ENCODE measurements around the gene RPL19. TPM values are rescaled to one million over a fixed set of nuclear protein-coding genes. Genes with fewer than 3 reads are reported as not detected.

RPL19 gene
- total RNA-seq, 2 experiments from 2014 or later, result 3,075 to 3,102 TPM

DNA sequence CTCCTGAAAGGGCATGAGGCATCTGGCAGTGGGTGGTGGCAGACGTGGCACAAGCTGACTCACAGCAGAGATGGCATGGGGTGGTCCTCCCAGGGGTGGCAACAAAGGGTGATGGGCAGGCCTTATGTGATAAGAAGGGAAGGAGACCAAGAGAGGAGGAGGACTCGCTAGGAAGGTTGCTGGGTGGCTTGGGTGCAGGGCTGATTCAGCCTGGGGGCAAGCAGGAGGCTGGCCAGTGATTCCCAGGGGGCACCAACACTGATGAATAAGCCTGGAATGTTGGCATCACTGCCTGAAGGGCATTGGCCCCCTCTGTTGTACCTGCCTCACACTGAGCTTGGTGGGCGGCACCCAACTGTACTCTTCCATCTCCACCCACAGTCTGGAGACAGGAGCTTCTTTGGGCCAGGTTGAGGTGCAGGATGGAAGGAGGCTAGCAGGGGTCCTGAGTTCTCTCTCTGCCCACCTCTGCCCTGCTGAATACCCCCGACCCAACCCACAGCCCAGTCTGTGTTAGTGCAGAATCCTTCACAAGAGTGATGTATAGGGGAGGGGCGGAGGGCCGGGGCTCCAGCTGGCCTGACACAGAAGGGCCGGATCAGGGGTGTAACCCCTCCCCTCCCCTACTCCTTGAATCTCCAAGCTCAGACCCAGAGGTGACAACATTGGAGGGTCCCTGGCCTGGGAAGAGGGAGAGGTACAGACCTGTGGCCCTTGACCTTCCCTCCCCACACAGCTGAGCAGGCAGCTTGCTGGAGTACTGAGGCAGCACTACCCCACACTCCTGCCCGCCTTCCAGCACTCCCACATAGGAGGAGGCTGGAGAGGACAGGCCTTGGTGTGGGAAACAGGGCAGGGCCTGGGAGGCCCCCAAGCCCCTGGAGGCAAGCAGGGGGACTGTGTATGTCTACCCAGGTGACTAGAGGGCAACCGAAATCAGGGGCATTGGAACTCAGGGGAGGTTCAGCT lies 23.1 kb downstream of the RPL19 start:
- peaks cover 42% of the 10 kb centered on the region for H3K27me3 Mint-ChIP-seq
- H3K9me3 Mint-ChIP-seq, result no peaks in the 10 kb centered on the region
- no peak for DNase-seq
- peaks cover 9% of the 10 kb centered on the region for H3K4me1 Mint-ChIP-seq
- H3K4me3 Mint-ChIP-seq, result no peak overlapping the region
- no peaks in the 10 kb centered on the region for H3K36me3 Mint-ChIP-seq
- H3K27ac Mint-ChIP-seq, result no peak overlapping the region

DNA sequence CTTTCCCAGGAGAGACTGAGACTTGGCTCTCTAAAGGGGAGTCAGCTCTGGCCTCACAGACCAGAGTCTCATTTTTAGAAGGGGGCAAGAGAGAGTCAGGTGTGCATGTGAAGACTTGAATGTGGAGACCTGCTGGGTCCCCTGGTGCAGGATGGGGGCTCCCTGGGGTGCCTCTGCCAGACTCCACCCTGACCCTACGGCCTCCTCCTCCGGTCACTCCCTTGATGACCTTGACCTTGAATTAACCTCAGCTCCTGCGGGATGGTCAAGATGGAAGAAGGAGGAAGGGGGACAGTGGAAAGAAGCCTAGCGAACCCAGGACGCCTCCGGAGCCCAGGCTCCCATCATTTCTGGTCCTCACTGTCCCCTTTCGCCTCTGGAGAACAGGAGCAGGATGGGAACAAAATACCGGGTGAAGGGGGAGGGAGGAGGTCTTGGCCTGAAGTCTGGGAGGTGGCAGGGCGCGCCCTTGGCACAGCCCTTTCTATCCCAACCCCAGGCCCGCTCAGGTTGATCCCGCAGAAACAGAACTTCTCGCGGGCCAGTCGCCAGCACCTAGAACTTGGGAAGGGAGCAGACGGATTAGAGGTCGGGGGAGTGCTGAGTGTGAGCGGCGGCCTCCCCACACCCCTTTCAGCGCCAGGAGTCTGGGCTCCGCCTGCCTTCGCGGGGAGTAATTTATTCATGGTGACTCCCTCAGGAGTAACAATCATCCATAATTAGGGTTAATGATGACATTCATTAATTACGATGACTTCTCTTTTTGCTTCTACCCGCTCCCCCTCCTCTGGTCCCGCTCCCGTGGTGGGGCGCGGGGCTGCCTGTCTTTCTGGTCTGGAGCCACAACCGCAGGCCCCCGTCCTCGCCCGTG lies 24.1 kb downstream of the RPL19 start:
- Mint-ChIP-seq H3K27ac (no peak overlapping the region), H3K4me3 (no peak overlapping the region)
- DNase-seq, result no peak

DNA sequence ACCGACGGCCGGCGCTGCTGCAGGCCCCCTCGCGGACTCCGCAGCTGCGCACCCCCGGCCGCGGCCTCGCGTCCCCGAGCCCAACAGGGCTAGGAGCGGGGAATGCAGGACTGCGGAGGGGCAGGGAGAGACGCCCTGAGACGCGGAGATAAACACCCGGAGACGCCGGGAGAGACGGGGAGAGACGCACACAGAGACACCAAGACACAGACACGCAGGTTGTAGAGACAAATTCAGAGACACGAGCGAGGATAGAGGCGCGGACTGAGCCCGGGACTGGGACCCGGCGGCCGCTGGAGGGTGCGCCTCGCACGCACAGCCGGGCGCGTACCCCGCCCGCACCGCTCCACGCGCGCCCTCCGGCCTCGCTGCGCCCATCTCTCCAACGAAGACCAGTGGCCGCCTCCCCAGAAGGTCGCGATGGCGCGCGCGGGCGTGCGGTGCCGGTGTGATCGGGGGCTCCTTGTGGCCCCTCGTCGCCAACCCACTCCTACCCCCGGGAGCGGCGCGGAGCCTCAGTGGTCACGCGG lies 24.8 kb downstream of the RPL19 start:
- Mint-ChIP-seq H3K36me3 (no peaks in the 10 kb centered on the region), H3K9me3 (no peaks in the 10 kb centered on the region), H3K4me1 (peaks cover 7% of the 10 kb centered on the region), H3K4me3 (peak overlapping the region; percentile 72), H3K27me3 (peaks cover 45% of the 10 kb centered on the region), H3K27ac (no peak overlapping the region)
- DNase-seq, result no peak

More for the DNA sequence above, 24.1 kb downstream of the RPL19 start:
- H3K4me1 Mint-ChIP-seq, result peaks cover 7% of the 10 kb centered on the region
- no peaks in the 10 kb centered on the region for H3K9me3 Mint-ChIP-seq
- no peaks in the 10 kb centered on the region for H3K36me3 Mint-ChIP-seq
- peaks cover 44% of the 10 kb centered on the region for H3K27me3 Mint-ChIP-seq

DNA sequence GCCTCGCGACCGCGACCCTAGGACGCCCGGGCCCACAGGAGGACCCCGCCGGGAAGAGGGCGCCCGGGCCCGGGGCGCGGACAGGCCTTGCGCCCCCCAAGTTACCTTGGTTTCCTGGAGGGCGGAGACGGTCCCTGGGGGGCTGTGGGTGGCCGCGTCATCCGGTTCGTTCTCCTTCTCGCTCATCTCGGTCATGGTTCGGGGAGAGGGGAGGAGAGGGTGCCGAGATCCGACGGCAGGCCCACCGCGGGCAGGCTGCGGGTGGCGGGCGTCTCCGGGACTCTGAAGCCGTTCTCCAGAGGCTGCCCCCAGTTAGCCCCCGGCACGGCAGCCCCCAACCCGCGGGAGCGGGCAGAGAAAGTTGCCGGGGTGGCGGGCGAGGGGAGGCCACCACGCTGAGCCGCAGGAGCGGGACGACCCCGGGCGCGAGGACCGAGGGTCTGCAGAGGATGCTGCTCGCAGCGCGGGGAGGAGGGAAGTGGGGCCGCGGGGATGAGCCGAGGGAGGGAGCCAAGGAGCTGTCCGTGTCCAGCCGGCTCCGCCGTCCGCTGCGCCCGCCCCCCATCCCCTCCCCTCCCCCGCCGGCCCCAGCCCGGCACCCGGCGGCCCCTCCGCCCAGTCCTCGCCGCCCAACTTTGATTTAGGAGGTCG lies 25.4 kb downstream of the RPL19 start, which contains the start of gene STAC2:
Gene STAC2, minus strand, starts transcription at position 638 of the 651 bp plus-strand sequence. Its CDS starts 443 bp downstream, at position 195.
- Mint-ChIP-seq H3K4me3 (peak within 1 kb of the TSS; percentile 81), H3K9me3 (no peaks in the 10 kb centered on the region), H3K4me1 (peaks cover 7% of the 10 kb centered on the region), H3K36me3 (no peaks in the 10 kb centered on the region), H3K27me3 (peaks cover 45% of the 10 kb centered on the region), H3K27ac (no peak within 1 kb of the TSS)
- DNase-seq, result no peak

DNA sequence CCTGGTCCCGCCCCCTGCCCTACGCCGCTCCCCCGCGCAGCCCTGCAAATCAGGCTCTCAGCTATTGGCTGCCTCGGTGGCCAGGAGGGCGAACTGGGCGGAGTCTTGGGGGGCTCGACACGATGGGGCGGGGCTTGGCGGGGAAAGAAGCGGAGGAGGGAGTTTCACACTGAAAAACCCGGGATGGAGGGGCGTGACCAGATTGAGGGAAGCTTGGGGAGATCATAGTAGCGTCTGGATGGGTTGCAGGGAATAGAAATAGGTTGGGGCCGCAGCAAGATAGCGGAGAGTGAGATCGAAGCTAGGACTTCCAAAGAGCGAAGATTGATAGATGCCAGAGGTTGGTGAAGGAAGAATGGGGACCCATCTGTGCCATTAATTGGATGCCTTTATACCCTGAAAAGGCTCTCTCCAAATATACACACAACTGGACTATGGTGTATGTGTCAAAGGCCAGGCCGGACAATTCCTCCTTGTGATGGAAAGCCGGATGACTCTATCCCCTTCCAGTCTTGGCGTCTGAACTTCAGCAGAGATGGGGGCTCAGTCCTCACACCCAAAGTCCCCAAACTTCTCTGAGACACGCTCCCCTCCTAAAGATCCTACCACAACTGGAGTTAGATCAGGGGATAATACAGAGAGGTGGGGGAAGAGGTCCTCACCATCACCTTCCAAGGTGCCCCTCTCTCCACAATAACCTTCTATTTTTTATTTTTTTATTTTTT lies 26.0 kb downstream of the RPL19 start:
- no peak overlapping the region for H3K27ac Mint-ChIP-seq
- peak; percentile 79 for DNase-seq
- H3K9me3 Mint-ChIP-seq, result no peaks in the 10 kb centered on the region
- no peaks in the 10 kb centered on the region for H3K36me3 Mint-ChIP-seq
- H3K4me3 Mint-ChIP-seq, result peak overlapping the region; percentile 81
- H3K4me1 Mint-ChIP-seq, result peaks cover 7% of the 10 kb centered on the region
- H3K27me3 Mint-ChIP-seq, result peaks cover 45% of the 10 kb centered on the region

DNA sequence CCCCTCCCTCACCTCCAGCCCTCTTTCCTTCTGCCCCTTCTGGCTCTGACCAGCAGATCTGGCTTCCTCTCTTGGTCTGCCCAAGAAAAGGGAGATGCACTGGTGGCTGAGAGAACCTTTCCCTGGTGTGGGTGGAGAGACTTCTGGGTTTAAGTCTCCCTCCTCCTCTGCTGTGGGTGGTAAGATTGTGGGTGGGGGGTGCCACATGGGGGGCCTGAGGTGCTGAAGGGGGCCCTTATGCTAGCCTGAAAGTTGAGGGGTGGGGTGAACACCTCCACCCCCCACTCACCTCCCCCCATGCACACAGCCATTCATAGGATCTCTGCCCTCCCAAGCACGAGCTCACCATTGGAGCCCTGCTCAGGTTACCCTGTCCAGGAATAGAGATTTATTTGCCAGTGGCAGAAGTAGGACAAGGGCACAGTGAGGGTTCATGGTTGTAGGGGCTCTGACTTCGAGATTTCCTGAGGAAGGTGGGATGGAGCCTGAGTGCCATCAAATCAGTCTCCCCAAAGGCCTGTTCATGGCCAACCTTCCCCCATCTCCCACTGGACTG lies 27.4 kb downstream of the RPL19 start:
- peaks cover 56% of the 10 kb centered on the region for H3K27me3 Mint-ChIP-seq

DNA sequence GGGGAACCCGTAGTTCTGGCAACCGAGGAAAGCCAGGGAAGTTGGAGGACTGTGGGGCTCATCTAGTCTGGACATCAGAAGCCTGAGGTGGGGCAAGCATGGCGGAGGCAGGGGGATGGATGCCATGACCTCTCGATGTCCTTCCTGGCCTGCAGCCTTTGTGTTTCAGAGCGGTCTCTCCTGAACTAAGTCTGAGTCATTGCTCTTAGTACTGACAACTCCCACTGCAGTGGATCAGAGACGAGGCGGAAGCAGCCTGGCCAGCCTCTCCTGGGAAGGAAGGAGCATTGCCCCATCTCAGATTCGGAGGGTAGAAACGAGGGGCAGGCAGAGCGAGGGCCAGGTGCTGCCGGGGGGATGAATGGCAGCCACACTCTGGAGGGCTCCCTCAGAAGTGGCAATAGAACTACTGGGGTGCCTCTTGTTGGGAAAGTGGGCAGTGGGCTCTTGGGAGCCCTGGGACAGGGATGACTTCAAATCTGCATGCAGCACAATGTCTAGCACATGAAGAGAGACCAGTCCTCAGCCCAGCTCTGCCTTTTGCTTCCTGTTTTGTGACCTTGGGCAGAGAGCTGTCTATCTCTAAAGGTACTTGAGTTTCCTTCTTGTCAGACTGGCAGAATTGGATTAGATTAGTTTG lies 29.3 kb downstream of the RPL19 start:
- Mint-ChIP-seq H3K4me3 (no peak overlapping the region), H3K27ac (no peak overlapping the region), H3K36me3 (no peaks in the 10 kb centered on the region), H3K27me3 (peaks cover 45% of the 10 kb centered on the region), H3K9me3 (no peaks in the 10 kb centered on the region), H3K4me1 (peaks cover 19% of the 10 kb centered on the region)
- no peak for DNase-seq

More for the DNA sequence above, 27.4 kb downstream of the RPL19 start:
- Mint-ChIP-seq H3K4me3 (no peak overlapping the region), H3K36me3 (no peaks in the 10 kb centered on the region), H3K4me1 (peaks cover 19% of the 10 kb centered on the region), H3K9me3 (no peaks in the 10 kb centered on the region), H3K27ac (no peak overlapping the region)
- no peak for DNase-seq

DNA sequence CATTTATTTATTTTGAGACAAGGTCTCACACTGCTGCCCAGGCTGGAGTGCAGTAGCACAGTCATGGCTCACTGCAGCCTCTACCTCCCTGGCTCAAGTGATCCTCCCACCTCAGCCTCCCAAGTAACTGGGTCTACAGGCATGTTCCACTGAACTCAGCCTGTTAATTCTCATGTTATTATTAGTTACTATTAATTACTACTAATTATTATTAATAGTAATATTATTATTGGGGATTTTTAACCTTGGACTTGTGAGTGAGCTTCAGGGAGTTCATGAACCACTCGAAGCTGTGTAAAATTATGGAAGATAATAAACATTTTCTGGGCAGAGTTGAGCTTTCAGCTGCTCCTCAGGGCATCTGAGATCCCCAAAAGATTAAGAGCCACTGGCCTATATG lies 30.3 kb downstream of the RPL19 start:
- H3K27ac Mint-ChIP-seq, result no peak overlapping the region
- H3K9me3 Mint-ChIP-seq, result no peaks in the 10 kb centered on the region
- no peak for DNase-seq
- H3K4me3 Mint-ChIP-seq, result no peak overlapping the region
- no peaks in the 10 kb centered on the region for H3K36me3 Mint-ChIP-seq
- peaks cover 17% of the 10 kb centered on the region for H3K4me1 Mint-ChIP-seq
- H3K27me3 Mint-ChIP-seq, result peaks cover 40% of the 10 kb centered on the region

DNA sequence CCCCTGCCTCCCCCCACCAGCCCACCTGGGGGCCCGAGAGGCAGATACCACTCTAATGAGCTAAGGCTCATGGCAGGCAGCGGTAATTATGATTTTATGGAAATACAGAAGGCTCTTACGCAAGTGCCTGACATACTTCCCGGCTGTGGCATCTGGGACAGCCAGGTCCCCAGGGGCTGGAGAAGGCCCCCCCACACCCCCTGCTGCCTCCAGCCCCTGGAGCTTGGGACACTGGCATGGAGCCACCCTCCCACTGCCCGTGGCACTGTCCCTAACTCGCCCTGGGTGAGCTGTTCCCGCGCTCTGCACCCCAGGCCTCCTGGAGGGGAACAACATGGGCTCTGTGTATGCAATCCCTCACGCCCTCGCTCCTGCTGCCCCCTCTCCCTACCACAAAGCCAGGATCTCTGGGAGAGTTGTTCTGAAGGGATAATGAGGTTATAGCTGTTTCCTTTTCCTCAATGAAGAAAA lies 31.0 kb downstream of the RPL19 start:
- no peak for DNase-seq
- peaks cover 16% of the 10 kb centered on the region for H3K4me1 Mint-ChIP-seq
- peaks cover 36% of the 10 kb centered on the region for H3K27me3 Mint-ChIP-seq
- no peak overlapping the region for H3K27ac Mint-ChIP-seq
- no peaks in the 10 kb centered on the region for H3K9me3 Mint-ChIP-seq
- H3K4me3 Mint-ChIP-seq, result no peak overlapping the region
- no peaks in the 10 kb centered on the region for H3K36me3 Mint-ChIP-seq

DNA sequence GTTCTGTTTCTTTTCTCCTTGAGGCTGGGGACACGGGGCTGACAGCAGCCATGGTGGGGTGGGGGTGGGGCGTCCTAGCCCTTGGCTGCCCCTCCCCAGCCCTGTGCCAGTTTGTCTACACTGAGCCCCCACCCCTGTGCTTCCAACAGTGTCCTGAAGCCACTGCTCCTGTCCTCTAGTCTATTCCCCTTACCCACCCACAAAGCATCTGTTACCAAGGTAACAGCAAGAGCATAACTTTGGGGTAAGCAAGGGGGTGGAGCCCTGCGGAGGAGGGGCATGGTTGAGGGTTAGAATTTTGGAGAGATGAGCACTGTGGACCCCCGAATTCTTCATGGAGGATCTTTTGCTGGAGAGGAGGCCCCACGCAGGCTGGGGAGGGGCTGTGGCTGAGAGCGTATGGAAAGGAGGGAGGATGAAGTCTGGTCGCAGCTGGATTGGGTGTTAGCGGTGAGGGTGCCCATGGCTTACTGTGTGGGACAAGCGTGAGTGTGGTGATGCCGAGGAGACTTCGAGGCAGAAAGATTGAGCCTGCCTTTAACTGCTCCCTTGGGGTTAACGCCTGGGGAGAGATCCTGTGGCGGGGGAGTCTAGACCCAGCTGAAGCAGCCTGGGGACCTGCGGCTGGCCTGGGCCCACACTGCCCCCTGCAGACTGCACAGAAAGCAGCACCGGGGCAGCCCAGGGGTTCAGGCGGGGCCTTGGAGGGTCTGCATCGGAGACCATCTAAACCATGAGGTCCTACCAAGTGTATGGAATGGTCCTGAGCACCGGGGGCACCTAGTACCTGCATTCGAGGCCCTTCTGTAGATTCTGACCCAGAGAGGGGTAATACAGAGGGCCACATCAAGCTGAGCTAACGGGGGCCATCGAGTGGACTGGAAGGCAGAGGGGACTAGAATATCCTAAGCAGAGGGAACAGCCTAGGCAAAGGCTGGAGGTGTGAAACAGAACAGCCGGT lies 31.8 kb downstream of the RPL19 start:
- Mint-ChIP-seq H3K9me3 (no peaks in the 10 kb centered on the region), H3K4me3 (peak overlapping the region; percentile 53), H3K27me3 (peaks cover 31% of the 10 kb centered on the region), H3K4me1 (peaks cover 13% of the 10 kb centered on the region), H3K36me3 (no peaks in the 10 kb centered on the region), H3K27ac (peak overlapping the region; percentile 3)
- DNase-seq, result peak; percentile 63

DNA sequence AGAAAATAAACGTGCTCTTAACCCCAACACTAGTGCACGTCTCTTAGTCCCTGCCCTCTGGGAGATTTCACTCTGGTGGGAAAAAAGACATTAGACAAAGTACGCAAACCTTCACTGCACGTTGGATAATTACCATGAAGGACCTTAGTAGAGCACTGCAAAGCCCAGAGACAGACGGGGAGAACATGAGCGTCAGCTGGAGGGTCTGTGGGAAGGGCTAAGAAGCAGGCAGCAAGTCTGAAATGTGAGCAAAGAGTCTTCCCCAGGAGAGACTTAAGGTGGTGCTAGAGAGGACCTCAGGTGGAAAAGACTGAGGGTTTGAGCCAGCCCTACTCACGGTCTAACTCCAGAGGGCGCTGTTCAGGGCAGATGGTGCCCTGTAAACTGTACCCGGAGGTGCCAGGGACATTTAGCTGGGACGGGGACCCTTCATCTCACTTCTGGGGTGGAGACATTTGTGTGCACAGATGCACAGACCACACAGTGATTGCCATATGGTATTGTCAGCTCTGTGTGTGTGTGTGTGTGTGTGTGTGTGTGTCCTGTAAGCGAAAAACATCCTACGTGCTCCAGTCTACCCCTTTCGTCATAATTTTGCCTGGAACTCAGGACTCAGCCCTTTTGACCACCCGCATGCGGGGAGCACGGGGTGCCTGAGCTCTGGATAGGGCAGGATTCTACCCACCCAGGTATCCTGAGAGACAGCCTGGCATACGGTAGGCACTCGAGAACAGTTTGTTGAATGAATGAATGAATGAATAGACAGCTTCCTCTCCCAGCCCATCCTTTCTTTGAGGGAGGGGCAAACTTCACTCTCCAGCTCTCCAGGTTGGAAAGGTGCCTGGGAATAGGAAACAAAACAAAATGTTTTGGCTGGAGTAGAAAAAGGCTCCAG lies 35.7 kb downstream of the RPL19 start:
- DNase-seq, result peak; percentile 53
- H3K4me3 Mint-ChIP-seq, result no peak overlapping the region
- H3K4me1 Mint-ChIP-seq, result peaks cover 34% of the 10 kb centered on the region
- H3K9me3 Mint-ChIP-seq, result no peaks in the 10 kb centered on the region
- H3K36me3 Mint-ChIP-seq, result no peaks in the 10 kb centered on the region
- no peak overlapping the region for H3K27ac Mint-ChIP-seq
- peaks cover 11% of the 10 kb centered on the region for H3K27me3 Mint-ChIP-seq

All from activated naive CD8-positive, alpha-beta T cell treated with anti-CD3 and anti-CD28 coated beads for 36 hours (primary cell).